Midbrain (tissue), 1 donor: Measurements from ENCODE around the gene LRMDA.
A peak's percentile ranks its signal among the peaks of the same experiment; 100 is the strongest.
"Not testable (repeated sequence)": the region's sequence is repeated elsewhere in the genome, so short reads cannot be mapped to it uniquely, and the experiment has no call there.

Experiments
- DNase-seq: peaks from one replicate; lab custom pipeline; 2025; lab: John Stamatoyannopoulos, UW

The LRMDA gene

DNA sequence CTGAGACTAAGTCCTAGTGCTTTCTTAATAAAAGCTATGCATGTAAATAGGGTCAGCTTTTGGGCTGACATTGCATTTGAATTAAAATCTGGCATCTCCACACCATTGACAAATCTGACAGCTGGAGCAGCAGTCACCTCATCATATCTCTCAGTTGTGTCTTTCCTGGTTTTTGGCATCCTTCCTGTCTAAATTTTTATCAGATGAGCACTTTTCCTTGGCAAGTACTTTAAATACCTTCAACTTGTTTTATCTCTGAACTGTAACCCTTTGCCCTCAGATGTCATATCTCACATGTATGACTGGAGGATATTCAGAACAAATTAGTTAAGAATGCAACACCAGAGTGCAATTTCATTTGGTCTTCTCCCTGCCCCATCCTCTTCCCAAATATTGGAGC, 1066.2 kb downstream of the LRMDA start:
- DNase-seq = no peak

DNA sequence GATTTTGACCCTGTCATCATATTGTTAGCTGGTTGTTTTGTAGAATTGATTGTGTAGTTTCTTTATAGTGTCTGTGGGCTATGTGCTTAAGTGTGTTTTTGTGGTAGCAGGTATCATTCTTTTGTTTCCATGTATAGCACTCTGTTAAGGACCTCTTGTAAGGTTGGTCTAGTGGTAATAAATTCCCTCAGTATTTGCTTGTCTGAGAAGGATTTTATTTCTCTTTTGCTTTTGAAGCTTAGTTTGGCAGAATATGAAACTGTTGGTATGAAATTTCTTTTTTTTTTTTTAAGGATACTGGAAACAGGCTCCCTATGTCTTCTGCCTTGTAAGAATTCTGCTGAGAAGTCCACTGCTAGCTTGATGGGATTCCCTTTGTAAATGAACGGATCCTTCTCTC, 1073.4 kb downstream of the LRMDA start:
- DNase-seq = no peak

DNA sequence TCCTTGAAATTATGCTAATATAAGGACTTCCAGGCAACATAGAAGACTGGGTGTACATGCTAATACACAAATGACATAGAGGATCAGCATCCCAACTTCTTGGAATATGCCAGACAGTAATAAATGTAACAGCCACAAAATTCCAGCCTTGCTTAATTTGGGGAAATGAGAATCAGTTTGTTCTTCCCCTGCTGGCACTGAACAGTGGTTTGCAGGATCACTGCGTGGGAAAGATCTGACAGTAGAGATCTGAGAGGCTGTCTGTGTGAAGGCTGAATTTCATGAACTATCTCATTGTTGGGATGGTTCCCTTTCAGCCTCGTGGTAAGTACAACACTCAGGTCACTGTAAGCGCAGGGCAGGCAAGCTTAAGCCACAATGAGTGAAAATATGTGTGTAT, 1078.0 kb downstream of the LRMDA start:
- DNase-seq = no peak

DNA sequence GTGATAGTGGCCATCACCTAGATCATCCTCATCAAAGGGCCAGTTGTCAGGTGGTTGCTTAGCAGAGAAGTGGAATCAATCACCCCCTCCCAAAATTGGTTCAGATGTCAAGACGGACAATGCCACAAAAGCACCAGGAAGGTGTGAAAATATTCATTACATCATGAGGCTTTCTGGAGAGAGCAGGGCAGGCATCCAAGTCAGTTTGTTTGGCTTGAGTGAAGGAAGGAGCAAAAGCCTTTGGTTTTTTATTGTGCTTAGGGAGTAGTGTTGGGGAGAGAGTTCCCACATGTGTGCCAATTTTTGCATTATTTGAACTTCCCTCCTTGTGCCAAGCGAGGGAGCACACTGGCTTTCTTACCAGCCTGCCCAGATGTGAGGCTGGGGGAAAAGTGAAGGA, 1082.9 kb downstream of the LRMDA start:
- peak; percentile 28 for DNase-seq

DNA sequence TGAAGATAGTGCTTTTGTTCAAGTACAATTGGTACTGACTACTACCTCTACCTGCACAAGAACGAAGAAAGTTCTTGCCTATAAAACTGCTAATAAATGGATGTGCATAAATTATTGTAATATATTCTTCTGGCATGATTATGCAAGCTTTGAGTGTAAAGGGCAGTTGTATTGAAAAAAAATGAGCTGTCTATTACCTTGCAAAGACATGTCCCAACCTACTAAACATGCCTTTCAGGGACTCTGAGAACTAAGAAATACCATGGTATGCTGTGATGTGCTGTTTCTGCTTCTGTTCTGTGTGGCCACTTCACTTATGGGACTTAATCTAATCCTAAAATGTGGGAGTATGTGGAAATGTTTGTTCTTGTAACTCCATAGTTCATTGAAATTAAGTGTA, 1083.4 kb downstream of the LRMDA start:
- DNase-seq = no peak

DNA sequence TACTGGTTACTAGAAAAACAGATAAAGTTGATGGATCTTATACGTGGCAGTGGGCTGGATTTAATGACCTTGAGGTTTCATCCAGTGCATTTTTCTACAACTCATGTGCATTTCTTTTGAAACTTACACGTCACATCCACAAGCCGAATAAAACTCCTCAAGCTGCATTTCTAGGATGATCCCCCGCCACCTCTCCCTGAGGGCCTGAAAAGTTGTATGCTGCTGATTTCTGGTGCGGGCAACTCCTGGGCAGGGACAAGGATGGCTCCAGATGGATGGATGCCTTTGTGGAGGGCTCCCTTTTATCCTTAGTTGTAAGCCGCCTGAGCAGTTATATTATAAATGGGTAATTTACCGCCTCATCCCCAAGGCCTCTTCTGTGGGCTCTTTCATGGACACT, 1091.1 kb downstream of the LRMDA start:
- no peak for DNase-seq

DNA sequence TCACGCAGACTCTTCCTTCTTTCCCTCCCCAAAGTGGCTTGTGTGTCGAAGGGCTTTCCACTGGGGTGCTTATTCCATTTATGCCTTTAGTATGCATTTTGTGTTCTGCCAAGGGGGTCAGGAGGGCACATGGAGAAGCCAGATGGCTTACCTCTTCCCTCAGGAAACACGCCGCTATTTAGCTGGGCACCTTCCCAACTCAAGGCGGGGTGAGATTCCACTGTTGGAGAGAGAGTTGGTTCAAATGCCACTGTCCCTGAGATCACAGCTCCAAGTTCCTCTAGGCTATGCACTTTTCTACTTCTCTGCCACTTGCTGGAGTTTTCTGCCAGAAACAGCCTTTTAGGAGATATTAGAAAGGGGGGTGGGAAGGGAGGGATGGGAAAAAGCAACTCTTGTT, 1091.8 kb downstream of the LRMDA start:
- no peak for DNase-seq

DNA sequence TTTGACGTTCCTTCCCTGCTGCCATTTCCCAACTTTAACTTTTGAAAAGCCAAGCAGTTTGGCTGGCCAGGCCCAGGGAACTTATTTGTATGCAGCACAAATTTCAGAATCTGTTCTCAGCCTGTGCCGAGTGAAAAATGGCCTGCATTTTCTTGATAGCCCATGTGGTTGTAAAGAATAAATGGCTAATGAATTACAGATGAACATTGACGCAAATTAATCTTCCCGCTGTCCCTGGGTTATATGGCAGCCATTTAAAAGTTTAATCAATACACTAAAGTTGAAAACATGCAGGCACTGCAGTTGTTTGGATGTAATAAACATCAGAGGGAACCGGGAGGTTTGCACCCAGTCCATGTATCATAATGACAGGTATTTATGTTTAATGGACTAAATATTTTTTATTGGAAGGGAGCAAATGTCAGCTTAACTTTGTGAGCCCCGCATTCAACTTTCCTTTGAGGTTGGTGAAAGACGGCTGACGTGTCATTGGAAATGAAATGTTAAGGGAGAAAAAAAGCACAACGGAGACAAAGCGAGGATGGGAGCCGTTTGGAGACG, 1092.4 kb downstream of the LRMDA start:
- DNase-seq = no peak

DNA sequence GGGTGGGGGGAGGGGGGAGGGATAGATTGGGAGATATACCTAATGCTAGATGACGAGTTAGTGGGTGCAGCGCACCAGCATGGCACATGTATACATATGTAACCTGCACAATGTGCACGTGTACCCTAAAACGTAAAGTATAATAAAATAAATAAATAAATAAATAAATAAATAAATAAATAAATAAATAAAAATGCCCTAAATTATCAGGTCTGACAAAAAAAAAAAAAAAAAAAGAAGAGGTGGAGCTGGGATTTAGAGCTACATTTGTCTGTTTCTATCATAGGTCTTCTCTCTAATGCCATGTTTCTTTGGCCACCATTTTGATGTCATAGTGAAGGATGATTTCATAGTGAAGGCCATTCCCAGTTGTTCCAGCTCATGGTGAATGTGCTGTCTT, 1095.4 kb downstream of the LRMDA start:
- DNase-seq = not testable (repeated sequence)

DNA sequence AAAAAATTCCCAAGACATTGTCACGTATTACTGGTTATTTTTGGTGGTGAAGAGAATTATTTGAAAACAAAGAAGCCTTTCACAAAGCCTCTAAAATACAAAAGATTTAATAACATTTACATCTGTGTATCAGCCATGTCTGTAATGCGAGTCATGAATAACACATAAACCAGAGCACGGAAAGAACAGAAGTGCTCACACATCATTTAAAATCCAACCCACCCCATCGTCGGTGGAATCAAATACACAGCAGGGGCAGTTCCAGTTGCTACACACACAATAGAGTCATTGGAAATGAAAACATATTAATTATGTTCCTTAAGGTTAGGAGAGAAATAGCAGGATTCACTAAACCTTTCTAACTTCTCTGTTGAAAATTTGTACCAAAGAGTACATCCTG, 1108.9 kb downstream of the LRMDA start:
- DNase-seq = no peak

DNA sequence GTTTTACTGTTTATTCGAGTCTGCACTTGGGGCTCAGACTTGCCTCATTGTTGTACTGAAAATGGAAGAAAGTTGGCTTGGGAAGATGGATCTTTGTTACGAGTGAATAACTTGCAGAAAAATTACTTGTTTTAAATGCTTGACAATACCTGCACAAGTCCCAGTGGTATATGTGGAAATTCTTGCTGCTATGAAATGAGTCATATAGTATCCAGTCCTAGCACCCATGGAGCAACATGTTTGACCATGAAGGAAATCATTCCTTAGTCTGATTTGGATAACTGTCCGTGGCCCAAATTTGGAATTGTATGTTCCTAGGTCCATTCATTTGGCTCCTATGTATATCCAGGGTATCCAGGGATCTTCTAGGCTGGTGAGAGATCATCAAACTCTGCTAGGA, 1109.4 kb downstream of the LRMDA start:
- DNase-seq = no peak

DNA sequence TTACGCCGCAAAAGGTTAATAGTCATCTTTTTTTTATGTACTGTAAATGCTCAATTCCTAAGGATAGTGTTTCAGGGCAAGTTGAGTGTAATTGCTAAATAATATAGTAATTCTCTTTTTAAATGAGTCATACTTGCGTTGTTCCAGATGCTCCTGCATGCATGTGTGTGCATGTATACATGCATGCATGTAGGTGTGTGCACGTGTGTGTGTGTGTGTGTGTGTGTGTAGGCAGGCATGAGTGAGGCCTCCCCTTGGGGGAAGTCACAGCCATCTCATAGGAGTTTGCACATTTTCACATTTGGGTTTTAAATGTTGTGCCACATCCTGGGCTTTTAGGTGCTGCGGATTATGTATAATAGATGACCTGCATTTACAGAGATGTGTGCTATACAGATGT, 1110.4 kb downstream of the LRMDA start:
- no peak for DNase-seq

DNA sequence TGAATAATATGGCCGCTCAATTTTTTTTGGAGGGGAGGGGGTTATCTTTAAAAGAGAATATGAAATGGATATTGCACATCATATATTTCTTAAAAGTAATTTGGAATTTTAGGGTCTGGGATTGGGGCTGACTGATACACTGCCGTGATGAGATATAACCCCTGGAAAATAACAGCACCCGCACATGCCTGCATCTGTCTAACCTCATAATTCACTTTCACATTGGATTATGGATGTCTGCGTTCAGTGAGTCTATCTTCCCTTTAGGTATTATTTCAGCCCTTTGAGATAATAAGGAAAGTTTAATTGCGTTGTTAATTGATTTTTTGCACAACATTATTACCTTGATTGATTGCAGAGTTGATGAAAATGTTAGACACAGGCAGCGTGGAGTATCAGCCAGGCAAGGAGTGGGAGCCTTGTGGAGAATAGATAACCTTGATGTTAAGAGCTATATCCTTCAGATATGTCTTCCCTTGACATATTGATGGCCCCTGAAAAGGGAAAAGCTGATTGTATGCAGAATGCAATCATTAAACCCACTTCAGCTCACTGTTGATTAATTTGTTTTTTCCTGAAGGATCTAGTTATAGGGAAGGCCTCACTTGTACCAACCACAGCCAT, 1111.0 kb downstream of the LRMDA start:
- no peak for DNase-seq

DNA sequence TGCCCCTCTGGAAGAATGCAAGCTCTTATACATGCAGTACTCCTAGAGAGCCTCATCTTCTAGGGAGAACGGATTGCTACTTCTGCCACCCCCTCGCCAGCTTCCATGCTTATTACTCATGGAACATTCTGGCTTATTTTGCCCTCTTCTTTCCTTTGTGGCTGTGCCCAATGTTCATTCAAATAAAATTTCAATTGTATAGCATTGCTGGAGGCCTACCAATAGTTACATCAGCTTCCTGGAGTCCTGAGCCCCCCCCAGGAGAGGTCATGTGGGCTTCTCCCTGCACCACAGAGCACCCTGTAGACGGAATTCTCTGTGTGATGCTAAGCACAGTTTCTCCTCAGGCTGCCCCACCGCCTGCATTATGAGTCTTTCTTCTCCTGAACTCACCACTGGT, 1112.2 kb downstream of the LRMDA start:
- no peak for DNase-seq

DNA sequence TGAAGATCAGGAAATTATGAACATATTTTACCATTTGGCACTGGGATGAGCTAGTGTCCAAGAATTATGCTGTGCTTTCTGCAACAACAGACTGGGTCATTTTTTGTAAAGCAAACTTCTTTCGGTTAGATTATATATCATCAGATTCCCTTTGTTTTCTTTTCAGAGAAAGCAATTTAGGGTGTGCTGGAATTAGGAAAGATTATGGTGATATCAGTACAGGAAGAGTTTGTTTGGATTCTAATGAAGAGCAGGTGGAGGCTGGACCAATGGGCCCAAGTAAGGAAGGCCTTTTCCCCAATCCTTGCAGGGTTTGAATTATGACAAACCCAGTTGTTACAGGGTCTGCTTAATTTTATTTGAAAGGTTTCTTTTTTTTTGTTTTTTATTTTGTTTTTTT, 1113.4 kb downstream of the LRMDA start:
- DNase-seq = no peak

DNA sequence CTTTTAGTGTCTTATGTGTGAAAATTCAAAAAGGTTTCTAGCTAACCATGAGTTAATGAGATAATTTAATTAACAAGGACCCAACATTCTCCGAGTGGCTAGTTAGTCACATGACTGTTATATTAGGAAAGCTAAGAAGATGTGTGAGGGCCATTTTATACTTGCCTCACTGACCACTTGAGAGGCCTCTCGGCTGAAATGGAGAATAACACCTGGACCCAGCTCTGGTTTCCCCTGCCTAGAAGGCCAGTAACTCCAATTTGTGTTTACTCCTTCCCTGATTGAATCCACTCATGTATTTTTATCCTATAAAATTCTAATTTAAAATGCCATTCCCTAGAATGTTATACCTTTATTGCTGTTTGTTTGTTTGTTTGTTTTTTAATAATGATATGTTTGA, 1115.0 kb downstream of the LRMDA start:
- no peak for DNase-seq

DNA sequence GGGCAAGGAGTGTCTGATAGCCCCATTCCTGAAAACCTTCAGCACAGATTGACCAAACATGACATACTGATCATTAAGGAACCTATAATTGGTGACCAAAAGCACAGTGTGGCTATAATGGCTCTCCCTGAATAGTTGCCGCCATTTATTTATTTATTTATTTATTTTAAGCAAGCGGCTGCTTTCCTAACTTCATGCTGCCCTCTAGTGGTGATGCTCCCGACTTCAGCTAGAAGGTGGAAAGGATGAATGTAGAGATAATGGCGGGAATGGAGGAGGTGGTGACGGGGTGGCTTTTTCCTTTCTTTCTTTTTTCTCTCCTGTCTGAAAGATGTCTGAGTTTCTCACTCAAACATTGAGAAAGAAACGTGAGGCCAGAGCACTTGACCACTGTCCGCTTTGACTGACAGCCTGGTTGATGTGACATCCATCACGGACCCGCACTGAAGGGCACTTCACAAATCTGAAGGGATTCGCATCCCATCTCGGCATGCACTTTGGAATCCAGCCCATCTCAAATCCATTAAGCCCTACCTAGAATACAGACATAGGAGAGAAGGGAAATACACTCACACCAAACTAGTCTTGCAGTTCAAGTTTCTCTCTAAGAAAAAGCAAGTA, 1116.0 kb downstream of the LRMDA start:
- peak; percentile 83 for DNase-seq

DNA sequence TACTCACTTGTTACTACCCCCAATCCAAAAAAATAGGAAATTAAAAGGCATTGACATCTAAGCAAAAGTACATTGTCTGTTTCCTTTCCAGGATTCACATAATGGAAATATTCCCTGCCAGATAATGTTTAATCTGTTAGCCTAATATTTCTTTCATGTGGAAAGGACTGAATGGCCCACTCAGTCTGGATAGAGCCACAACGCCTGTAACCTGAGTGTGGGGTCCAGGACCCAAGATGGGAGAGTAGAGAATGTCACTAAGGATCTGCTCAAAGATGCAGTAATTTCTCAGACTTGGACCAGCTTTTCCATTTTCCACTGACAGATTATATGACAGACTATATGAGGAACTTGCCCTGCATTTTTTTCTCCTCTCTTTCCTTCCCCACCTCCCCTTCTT, 1117.3 kb downstream of the LRMDA start:
- DNase-seq = no peak

DNA sequence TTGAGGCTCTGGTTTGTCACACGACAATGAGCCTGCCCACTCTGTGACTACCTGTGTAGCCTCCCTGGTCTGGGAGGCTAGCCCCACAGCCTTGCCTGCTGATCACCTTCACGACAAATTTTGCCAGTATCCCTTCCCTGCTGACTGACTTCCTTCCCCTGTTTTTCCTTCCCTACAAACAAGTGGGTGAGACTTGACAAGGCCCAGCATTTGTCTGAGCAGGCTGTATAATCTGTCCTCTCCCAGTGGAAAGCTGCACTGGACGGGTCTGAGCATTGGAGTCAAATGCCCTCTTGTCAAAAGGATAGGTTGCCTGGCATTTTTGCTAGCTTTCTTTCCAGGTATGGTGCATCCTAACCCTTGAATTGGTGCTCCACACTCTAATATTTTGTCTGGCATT, 1117.7 kb downstream of the LRMDA start:
- DNase-seq = no peak

DNA sequence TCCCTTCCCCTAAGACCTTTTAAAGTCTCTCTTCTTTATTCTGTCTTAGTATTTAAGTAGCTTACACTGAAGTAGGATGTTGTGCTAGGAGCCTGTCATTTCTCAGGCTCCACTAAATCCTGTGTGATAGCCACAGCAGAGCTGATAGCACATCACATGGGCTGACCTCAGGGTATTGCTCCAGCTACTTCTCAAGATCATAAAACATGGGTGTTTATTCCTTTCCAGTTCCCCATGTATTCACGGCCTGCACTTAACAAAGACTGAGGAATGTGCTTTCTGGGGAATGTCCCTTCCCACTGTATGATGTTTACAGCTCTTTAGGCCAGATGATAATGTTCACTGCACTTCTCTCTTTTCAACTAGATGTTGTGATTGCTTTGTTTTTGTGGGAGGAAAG, 1119.4 kb downstream of the LRMDA start:
- DNase-seq = no peak

DNA sequence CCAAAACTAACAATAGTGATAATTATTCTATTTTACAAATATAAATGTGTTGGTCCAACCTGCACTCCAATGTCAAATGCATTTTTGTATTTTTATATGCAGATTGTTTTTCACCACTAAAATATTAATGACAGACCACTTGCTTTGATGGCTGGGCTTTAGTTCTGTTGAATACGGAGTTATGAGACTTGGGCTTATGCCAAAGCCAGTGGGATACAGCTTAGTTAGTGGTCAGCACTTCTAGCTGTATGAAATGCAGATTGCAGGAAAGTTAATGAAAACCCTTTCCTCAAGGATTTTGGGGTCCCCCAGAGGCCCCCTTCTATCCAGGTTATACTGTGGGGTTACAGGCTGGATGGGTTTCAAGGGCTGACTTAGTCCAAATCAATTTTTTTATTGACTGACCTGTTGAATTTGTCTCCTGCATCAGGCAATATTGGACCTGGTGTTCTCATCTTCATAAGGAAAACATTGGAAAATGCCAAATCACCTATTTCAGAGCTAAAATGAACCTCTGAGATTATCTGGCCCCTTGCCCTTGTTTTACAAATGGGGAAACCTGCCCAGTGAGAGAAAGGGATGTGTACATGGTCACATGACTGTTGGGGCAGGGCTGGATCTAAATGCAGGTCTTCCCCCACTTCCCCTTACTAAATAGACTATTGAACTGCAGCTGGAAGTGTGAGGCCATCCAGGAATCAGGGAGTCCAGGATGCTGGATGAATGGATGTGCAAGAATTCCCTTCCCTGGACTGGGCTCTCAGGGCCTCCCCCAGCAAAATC, 1120.9 kb downstream of the LRMDA start:
- no peak for DNase-seq

DNA sequence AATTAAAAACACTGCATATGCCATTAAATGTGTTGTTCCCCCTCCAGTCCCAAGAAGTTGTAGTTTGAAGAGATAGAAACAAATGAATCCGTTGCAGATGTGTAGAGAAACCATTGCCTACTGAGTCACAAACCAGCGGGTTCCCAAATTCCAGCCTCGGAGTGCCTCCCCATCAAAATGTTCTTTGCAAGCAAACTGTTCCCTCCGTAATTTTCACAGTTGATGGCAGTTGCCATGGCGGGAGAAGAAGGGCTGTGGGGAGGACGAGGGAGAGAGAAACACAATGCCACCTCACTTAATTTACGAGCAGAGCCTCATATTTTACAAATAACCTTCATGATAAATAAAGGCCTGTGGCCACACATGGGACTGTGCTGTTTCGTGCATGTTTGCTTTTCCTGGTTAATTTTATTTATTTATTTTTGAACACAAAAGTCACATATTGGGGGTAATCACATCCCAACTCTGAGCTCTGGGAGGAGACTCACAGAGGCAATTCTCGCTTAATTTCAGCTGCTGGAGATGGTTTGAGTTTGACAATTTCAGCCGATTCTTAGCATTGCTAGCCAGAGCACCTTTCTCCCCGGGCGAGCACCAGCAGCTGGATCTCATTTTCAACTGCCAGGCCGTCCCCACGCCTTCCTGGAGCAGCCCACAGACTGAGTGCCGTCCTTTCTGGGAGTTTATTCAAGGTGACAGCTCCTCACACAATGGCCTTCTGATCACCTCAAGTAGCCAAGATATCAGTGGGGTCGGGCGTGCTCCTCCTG, 1122.0 kb downstream of the LRMDA start:
- DNase-seq = no peak
